Measurements from ENCODE around the gene ABCB9.

DNA sequence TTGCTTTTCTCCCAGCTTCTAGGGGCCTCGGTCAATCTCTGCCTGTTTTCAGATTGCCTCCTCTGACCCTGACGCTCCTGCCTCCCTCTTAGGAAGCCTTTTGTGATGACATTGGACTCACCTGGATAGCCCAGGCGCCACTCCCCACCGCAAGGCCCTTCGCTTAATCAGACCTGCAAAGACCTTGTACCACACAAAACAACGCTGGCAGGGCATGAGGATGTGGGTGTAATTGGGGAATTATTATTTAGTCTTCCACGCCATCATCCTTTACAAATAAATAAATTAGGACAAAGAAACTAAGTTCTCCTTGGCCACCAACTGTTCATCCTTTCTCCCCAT, 62.6 kb downstream of the ABCB9 start:
- TF ChIP-seq POLR2A (IDR thresholded peaks at IDR 0.05; ENCODE audit: low read depth, low read length) (no peak), TAF1 (IDR thresholded peaks at IDR 0.05; ENCODE audit: low read depth, low read length) (no peak), SPI1 (IDR thresholded peaks at IDR 0.05; ENCODE audit: low read depth, low read length) (no peak)

Measured in GM12891 (cell line).